NT2/D1 (cell line): ENCODE data around the gene POU6F1.
"Not testable (repeated sequence)": the region's sequence is repeated elsewhere in the genome, so short reads cannot be mapped to it uniquely, and the experiment has no call there.

Source experiments
- SUZ12 ChIP-seq: IDR thresholded peaks from 2 replicates; pipeline ENCODE4 v1.6.1; 2011; ENCODE audit not compliant: insufficient read length, insufficient read depth; ENCODE audit errors: extremely low read depth
- YY1 ChIP-seq: IDR thresholded peaks from 2 replicates; pipeline ENCODE4 v1.6.1; 2011; ENCODE audit not compliant: insufficient read length, insufficient read depth
- ZNF274 ChIP-seq: IDR thresholded peaks from 2 replicates; pipeline ENCODE4 v1.6.1; 2011; ENCODE audit warnings: mild to moderate bottlenecking, low read depth, low read length

DNA sequence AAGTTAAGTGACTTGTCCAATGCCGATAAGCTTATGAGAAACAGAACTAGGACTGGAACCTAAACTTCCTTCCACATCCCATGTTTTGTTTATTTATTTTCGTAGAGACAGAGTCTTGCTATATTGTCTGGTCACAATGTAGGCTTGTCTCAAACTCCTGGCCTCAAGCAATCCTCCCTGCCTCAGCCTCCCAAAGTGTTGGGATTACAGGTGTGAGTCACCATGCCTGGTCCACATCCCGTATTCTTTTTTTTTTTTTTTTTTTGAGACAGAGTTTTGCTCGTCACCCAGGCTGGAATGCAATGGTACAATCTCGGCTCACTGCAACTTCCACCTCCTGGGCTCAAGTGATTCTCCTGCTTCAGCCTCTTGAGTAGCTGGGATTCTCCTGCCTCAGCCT, 9.2 kb upstream of the POU6F1 start:
- TF ChIP-seq SUZ12, YY1, ZNF274: not testable (repeated sequence)
